HG03066 (cell line): ENCODE data around the gene STARD7.
"Not testable (repeated sequence)": the region's sequence is repeated elsewhere in the genome, so short reads cannot be mapped to it uniquely, and the experiment has no call there.

ENCODE experiments used
- ATAC-seq: cut with Tn5 transposase; IDR thresholded peaks from one replicate; pipeline ENCODE4 v1.9.1; 2021; ENCODE audit warnings: low read depth; ENCODE audit not compliant: unreplicated experiment

Gene STARD7

DNA sequence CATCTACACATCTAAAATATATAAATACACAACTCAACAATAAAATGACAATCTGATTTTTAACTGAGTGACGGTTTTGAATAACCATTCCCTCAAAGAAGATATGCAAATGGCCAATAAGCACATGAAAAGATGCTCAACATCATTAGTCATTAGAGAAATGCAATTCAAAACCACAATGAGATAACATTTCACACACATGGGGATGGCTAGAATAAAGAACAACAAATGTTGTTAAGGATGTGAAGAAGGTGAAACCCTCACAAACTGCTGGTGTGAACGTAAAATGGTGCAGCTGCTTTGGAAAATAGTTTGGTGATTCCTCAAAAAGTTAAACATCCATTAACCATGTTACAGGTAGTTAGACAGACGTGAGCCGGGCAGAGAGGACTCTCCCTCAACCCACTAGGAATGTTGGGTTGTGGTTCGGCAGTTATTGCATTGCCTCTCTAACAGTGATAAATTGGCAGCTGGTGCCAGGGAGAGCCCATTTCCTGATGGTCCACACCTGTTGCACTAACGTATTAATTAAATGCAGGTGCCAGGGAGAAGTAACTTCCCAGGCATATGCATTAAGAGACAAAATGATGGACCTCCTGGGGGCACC is 41.1 kb downstream of the STARD7 start:
- no peak for ATAC-seq

DNA sequence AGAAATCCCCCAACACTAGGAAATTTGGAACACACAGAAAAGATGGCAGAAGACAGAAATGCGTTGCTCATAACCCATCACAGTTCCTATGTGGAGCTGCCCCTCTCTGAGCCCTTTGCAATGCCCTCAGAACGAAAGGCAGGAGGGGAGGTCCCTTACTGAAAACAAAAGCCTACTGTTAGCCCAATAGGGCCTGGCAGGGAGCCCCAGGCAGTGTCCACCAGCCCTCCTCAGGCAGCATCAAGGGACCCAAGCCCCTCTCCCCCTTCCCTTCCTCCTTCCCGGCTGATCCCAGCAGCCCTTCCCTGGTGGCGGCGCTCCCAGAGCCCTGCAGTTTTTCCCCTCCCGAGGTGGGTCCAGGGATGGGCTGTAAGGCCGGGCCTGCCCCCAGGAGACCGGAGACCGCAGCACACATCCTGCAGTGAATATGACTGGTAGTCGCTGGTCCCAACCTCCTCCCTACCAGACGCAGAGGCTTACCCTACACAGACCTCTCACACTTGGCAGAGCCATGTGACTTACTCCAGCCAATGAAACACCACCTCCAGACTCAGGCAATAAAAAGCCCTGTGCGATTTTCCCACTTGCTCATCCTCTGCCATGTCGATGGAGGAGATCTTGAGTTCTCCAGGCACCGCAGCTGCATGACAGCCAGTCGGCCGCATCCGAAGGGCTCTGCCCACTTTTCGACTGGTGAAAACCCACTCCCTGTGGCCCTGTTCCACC is 44.0 kb downstream of the STARD7 start:
- ATAC-seq = peak; percentile 65

DNA sequence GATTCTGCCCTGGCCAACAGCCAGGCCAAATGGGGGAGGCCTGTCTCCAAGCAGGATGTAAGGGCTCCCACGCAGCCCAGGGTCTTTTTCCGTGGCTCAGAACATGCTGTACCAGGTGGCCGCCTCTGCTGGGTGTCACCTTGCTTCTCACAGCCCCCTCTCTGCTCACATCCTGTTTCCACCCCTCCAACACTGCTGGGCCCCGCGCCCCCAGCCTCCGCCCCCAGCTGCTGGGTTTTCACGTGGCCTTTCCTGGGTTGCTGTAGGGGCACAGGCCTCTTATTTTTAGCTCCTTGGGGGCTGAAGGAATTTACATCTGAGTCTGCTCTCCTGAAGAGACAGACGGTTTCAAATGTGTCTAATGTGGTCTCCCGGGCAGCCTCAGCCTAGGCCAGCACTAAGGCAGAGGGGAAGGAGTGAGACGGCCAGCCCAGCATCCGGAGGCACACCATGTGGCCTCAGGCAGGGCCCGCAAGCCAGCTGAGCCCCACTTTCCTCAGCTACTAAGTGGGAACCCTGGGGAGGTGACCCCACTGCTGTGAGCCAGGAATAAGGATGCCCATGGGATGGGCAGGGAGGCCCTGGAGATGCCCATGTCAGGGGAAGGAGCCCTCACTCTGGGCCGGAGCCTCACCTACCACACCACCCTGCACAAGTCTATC is 44.7 kb downstream of the STARD7 start:
- ATAC-seq = peak; percentile 59

DNA sequence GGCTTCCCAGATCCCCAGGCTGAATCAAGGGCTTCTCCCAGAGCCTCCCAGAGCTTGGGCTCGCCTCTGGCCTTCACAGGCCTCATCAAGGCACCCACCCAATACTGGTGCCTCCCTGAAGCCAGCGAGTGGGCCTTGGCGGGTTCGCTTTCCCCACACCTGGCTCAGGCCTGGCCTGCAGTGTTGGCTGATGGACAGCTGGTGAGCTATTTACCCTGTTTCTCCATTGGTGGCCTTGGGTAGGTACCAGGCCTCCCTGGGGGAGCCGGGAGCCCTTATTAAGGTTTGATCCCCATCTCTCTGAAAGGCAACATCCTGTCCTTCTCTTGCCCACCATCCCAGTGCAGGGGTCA is 45.2 kb downstream of the STARD7 start:
- ATAC-seq = no peak

DNA sequence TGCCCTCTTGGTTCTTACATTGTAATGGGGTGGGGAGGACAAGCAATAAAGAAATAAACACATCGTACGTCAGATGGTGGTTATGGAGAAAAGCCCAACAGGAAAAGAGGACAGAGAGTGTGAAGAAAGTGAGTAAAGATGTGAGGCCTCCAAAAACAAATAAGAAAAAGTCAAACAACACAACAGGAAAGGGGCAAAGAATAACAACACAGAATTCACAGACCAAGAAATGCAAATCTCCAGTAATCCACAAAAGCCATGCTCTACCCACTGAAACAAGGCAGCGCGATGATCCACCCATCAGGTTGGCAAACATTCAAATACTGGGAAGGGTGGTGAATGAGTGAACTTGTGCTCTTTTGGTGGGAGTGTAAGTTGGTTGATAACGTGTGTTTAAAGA is 46.7 kb downstream of the STARD7 start:
- no peak for ATAC-seq

DNA sequence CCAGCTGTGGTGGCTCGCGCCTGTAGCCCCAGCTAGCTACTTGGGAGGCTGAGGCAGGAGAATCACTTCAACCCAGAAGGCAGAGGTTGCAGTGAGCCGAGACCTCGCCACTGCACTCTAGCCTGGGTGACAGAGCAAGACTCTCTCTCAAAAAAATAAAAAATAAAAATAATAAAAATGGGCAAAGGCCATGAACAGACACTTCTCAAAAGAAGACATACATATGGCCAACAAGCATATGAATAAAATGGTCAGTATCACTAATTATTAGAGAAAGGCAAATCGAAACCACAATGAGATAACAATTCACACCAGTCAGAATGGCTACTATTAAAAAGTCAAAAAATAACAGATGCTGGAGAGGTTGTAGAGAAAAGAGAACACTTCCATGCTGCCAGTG is 48.3 kb downstream of the STARD7 start:
- ATAC-seq = not testable (repeated sequence)

DNA sequence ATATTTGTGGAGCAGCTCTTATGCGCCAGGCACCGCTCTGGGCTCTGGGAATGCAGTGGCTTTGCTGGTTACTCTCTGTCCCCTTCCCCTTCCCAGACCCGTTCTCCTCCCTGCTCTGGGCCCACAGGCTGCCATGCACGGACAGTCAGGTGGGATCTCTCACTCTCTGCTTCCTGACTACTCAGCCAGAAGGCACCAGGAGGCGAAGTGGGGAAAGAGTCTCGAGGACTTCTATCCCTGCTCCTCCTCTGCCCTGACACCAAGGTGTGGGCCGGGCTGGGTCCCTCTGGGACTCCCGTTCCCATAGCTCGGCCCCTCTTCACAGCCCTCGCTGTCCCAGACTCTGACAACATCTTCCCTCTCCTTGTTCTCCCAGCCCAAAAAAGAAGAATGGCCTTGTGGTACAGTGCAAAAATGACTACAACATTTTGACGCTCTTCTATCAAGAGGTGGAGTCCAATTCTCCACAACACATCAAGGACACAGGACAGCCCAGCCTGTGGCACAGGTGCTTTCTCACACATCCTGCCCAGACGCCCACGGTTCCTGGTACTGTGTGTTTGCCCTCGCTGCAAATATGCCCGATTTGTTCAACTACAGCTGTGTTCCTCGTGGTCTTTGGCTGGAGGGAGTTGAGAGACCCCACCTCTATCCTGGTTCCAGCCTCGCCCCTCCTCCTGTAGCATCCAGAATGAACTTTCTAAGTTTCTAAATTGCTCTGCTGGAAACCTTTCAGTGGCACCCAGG is 49.4 kb downstream of the STARD7 start:
- ATAC-seq = no peak

DNA sequence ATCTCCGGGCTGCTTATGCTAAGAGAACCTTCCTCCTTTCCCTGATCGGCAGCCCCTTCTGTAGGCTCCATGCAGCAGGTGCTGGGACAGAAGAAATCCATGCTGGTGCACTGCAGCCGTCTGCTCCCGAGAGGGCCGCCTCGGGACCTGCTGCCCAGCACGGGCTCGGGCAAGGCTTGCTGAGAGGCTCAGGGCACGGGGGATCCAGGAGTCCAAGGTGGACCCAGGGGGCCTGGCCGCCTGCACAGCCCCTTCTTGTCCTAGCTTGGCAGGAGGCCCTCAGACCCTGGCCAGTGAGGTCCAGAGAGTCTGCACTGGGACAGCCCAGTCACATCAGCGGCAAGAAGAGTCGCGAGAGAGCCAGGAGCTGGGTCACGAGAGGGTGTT is 50.1 kb downstream of the STARD7 start:
- ATAC-seq = no peak

DNA sequence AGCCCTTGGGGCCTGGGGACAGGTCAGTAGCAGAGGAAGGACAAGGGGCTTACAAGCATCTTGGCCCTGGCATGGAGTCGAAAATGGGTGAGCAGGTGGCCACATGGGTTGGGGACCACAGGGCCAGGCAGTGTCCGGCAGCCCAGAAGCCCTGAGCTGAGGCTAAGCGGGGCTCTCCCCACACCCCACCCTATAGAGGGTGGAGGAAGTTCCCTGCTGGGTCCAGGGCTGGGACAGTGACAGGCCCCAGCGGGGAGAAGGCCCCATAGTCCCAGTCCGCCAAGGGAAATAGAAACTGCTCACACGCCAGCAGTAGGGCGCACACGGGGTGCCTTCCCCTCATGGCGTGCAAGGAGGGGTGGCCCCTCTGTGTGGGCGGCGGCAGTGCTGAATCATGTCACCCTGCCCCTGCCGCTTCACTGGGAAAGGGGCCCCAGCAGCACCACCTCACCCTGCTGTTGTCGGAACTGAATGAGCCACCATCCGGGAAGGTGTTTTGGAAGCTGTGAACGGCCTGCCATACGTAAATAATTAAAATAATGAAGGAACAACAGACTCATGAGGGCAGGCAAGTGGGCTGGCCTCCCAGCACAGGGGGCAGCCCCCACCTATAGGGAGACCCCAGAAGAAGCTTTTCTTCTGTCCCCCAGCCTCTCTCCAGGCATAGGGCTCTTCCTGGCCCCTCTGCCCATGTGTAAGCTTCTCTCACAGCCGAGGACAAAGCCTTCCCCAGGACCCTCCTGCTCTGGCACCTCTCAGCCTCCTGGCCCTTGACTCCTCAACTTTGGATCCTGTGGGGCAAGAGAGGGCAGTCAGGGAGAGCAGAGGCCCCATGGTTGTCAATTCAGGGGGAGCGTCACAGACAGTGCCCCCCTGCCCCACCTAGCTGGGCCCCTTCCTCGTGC is 50.7 kb downstream of the STARD7 start:
- peak; percentile 68 for ATAC-seq

DNA sequence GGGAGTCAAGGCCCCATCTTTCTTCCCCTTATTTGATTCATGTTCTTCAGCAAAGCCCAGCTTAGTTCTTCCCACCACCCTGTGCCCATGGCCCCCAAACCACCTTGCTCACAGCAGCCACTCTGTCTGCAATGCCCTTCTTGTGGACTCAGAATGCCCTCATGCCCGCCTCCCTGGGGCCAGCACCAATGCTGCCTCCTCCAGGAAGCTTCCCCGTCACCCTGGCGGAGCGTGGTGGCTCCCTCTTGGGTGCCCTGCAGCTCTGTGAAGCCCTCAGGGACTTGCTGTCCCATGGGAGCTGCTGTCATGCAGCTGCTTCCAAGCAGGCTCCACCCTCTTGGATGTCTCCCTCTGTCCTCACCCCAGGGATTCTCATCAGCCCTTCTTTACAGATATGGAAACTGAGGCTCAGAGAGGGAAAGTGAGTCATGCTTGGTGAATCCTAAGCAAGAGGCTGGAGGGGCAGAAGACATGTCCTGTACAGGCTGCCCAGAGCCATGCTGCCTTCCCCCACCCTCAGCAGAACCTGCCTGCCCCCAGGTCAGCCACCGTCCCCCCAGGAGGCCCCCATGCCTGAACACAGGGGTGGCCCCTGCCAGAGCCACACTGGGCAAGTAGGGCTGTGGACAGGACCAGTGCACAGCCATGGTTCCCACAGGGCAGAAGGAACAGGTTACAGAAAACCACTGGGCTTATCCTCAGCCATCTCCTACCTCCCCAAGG is 51.5 kb downstream of the STARD7 start:
- peak; percentile 30 for ATAC-seq

DNA sequence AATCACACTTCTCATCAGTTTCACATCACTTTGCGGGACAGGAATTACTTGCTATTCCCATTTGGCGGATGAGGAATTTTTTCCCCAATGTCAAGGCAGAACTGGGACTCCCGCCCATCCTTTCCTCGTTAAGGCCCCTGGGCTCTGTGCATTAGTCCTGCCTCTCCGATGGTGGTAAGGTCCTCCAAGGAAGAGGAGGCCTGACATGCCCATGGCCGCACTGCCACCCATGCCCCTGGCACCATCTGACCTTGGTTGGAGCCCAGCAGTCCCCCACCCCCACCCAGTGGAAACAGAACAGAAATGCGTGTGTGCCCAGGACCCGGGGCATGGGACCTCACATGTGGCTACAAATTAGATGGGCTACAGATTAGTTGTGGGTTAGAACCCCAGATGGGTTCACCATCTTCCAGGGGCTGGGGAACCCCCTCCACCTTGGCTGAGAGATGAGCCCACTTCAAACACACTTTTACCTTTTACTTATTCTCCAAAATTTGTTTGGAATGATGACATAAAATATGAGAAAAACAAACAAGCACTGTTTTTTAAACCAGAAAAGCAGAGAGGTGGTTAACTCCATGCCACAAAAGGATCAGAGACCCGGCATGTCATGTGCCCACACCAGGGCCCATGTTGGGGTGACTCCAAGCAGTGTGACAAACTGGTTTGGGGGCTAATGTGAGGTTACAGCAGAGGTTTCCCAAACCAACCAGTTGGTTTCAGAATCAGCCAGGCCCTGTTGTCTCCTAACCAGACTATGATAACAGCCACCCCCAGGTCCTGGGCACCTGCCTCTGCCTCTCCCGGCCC is 52.4 kb downstream of the STARD7 start:
- ATAC-seq = no peak

DNA sequence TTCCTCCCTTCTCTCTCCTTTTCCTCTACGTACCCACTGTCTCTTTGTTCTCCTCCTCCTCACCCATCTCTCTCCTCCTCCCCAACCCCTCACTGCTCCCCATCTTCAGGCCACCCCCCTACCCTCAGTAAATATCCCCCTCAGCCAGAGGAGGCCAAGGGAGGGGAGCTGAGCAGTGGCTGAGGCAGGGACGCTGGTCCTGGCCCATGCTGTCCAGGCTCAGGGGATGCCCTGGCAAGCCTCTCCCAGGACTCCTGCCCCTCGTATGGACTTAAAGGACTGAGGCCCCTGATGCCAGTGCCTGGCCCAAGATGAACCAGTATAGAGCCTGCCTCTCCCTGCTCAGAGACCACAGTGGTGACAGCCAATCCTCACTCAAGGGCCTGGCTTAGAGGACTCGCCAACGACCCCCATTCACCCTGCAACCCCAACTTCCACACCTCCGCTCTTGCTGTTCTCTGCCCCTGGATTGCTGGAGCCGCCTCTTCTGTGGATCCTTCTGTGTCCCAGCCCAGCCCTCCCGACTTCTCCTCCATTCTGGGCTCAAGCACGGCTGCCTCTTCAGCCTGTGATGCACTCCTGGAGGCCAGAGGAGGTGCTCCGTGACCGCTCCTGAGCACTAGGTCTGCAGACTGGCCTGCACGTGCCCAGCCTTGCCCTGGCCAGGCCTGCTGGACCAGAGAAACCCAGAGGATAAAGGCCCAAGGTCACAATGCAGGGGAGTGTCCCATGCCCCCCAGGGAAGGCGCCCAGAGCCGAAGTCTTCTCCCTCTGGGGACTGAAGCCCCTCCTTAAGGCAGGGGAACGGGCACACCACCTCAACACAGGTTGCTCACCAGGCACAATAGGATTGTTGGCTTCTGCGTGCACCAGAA is 53.9 kb downstream of the STARD7 start:
- ATAC-seq = no peak

DNA sequence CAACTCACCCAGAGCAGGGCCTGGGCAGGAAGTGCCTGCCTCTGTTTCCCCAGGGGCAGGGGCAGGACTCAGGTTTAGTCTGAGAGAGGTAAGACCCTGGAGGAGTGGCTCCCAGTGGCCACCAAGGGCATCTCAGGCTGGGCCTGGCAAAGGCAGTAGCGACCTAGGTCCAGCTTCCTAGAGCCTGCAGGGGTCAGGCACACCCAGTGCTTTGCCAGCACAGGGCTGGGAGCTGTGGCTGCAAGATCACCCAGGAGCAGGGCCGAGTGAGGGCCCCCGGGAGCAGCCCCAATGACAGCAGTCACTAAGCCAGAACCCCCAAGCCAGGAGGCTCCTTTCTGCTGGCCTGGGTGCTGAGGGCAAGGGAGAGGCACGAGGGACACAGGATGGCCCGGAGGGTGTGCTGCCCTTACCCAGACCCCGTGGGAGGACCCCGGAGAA is 54.6 kb downstream of the STARD7 start:
- ATAC-seq = no peak

DNA sequence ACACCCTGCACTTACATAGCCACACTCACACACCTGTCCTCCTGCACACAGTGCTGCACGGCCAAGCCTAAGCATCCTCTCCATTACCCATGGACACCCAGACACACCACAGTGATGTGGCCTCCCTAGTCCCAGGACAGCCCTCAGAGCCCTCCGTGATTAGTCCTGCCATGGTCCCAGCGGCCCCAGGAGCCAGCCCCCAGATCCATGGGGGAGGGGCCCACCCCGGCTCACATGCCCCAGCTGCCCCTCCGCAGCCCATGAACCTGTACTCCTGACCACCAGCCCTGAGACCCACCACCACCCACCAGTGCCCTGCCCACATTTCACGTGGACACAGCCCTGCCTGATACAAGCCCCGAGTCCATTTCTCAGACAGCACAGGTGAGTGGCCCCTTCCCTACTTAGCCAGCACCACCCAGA is 55.3 kb downstream of the STARD7 start:
- ATAC-seq = no peak

DNA sequence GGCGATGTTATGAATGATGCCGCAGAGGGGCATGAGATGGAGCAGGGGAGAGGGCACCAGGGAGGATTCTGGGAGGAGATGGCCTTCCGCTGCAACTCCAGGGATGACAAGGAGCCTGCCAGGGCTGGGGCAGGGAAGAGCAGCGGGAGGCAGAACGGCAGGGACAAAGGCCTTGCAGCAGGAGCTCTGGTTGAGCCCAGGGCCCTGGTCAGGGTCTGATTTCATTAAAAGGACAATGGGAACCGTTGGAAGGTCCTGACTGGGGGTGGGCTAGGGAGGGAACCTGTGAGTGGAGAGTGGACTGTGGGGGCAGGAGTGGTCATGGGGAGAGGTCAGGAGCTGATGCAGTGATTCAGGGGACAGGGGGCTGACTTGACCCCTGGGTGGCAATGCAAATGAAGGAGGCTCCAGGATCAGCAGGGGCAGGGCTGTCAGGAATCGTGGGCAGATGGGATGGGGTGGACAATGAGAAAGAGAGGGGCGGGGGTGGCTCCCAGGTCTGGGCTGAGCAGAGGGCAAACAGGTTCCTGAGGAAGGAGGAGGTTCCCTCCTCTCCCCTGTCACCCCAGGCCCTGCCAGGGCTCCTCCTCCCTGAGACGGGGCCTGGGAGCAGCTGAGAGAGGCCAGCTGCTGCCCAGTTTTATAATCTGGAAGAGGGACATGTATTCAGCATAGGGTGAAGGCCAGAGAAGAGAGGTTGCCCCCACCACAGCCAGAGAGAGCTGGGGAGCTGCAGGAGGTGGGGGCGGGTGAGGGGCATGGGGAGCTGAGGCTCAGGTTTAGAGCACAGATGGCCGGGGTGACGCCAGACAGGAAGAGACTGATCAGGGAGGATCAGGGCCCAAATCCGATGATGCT is 56.1 kb downstream of the STARD7 start:
- ATAC-seq = no peak

DNA sequence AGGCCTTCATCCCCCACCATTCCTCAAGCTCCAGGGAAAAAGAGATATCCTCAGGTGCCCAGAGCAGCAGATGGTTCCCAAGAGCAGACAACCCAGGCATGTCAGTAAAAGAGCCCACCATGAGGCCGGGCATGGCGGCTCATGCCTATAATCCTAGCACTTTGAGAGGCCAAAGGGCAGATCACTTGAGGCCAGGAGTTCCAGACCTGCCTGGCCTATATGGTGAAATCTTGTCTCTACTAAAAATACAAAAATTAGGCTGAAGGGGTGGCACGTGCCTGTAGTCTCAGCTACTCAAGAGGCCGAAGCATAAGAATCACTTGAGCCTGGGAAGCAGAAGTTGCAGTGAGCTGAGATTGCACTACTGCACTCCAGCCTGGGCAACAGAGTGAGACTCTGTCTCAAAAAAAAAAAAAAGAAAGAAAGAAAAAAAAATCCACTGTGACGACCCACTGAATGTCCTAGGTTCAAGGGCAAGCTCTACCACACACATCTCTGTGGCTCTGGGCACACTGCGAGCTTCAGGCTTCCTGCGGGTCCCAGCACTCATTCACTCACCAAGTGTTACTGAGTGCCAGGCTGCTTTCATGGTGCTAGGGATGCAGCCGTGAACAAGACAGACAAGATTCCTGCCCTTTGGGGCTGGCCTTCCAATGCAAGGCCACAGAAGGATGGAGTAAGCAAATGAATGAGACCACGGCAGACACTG is 56.9 kb downstream of the STARD7 start:
- ATAC-seq = no peak
